Pancreas (tissue), 10 donors: ENCODE results near the gene HIVEP3. TPM values are rescaled to one million over a fixed set of nuclear protein-coding genes. Genes with fewer than 3 reads are reported as not detected.

Source experiments
- ATAC-seq, 4 donors: fragments of 200-7000 bp; cut with Tn5 transposase; one replicate each; pipeline versions ENCODE4 v1.8.0 to v1.9.1; 2020; ENCODE audit warnings: mild to moderate bottlenecking in 4 of 4, moderate library complexity in 4 of 4
- DNase-seq, 6 donors: peaks; one replicate each; pipeline ENCODE4 v3.0.0-alpha.2; 2020
- FAIRE-seq: peaks from 2 replicates; lab custom pipeline; 2012; peaks lifted over from hg19 to GRCh38; lab: Jason Lieb, UNC
- H3K27ac ChIP-seq, 4 donors: fragments of 200-600 bp; sonication (generic); 1 replicate in 3 of 4; 2 replicates in 1 of 4; pipeline versions ENCODE4 v1.5.0 to v1.8.0; 2020
- H3K27me3 ChIP-seq, 4 donors: fragments of 200-600 bp; one replicate each; pipeline ENCODE4 v1.8.0; 2021
- H3K36me3 ChIP-seq, 3 donors: fragments of 200-600 bp; sonication (generic) in 1 of 3; one replicate each; pipeline versions ENCODE4 v1.5.0 to v1.8.0; 2020 to 2021
- H3K4me1 ChIP-seq, 3 donors: fragments of 200-600 bp; one replicate each; pipeline ENCODE4 v1.8.0; 2021
- H3K4me3 ChIP-seq, 4 donors: fragments of 200-600 bp; sonication (generic) in 2 of 4; one replicate each; pipeline versions ENCODE4 v1.5.0 to v1.8.0; 2020 to 2021
- H3K9me3 ChIP-seq, 4 donors: fragments of 200-600 bp; one replicate each; pipeline ENCODE4 v1.8.0; 2021
- WGBS, 2 donors: extraction: QIAGEN DNeasy Blood & Tissue Kit; methylation state at CpG; one replicate each; pipeline ENCODE4 v1.1.7; 2013; 5-methylcytosine and 5-hydroxymethylcytosine counted together
- intact Hi-C, 3 donors: fragments of 100-400 bp; cut with DNase I; formaldehyde crosslinking; loops; one replicate each; pipeline versions ENCODE4 v1.11.1 to v1.14.2; 2022
- polyA plus RNA-seq, 2 donors: library from polyadenylated mRNA; stranded (reverse); fragments of 200-250 nt; gene quantifications; one replicate each; pipeline ENCODE4 v1.2.3, GENCODE V29; 2013
- total RNA-seq, 6 donors: library from RNA; stranded (reverse); fragmentation: NEBNext Ultra II Directional in 4 of 6; extraction: Animal tissue kit (Norgen Biotek cat#: 25700) in 4 of 6; gene quantifications; one replicate each; pipeline versions ENCODE4 v1.2.1 to v1.2.4, GENCODE V29; 2021 to 2023
- TF ChIP-seq, protein P1 (sequence below), 4 donors: fragments of 200-600 bp; sonication (generic) in 3 of 4; IDR thresholded peaks; one replicate each; pipeline versions ENCODE4 v1.5.0 to v1.8.0; 2021; ENCODE audit warnings: antibody characterized with exemption in 4 of 4
- donor health status: healthy with polysubstance abuse.
- donor health status: DM: no; HTN: no; CAD: no; lungs with moderate emphysema.
- donor health status: DM: no; HTN: no; CAD: no.
- donor health status: control.
- donor health status: control.
- donor health status: Bipolar disorder and iron deficiency.
- donor health status: DM: yes; HTN: yes; CAD: no.
- donor health status: DM: no; HTN: no; CAD: no.
- donor health status: DM: no; HTN: no; CAD: no.
- donor health status: DM: yes; HTN: yes; CAD: no.

The HIVEP3 gene
- total and polyA plus RNA-seq, 8 donors, result 2.7 to 5.0 (median 3.1) TPM

DNA sequence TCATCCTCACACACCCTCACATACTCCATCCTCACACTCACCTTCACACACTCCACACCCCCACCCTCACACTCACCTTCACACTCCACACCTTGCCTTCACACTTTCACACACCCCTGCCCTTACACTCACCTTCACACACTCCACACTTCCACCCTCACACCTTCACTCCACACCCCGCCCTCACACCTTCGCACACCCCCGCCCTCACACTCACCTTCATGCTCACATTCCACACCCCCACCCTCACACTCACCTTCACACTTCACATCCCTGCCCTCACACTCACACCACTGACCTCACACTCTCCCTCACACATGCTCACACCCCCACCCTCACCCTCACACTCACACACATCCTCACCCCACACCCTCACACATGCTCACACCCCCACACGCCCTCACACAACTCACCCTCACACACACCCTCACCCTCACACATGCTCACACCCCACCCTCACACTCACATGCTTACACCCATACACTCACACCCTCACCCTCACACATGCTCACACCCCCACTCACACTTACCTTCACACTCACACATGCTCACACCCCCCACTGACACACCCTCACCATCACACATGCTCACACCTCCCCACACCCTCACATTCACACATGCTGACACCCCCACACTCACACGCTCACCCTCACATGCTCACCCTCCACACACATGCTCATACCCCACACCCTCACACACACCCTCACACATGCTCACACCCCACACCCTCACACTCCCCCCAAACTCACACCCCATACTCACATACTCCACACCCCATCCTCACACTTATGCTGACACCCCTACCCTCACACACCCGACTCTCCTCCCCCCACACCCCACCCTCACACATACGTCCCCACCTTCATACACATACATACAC, 389.8 kb downstream of the HIVEP3 start:
- Histone ChIP-seq H3K9me3 (no peaks in the 10 kb centered on the region), H3K4me1 (no peaks in the 10 kb centered on the region), H3K27me3 (no peaks in the 10 kb centered on the region), H3K36me3 (no peaks in the 10 kb centered on the region), H3K27ac (no peak overlapping the region), H3K4me3 (no peak overlapping the region)
- TF ChIP-seq, protein P1, sequence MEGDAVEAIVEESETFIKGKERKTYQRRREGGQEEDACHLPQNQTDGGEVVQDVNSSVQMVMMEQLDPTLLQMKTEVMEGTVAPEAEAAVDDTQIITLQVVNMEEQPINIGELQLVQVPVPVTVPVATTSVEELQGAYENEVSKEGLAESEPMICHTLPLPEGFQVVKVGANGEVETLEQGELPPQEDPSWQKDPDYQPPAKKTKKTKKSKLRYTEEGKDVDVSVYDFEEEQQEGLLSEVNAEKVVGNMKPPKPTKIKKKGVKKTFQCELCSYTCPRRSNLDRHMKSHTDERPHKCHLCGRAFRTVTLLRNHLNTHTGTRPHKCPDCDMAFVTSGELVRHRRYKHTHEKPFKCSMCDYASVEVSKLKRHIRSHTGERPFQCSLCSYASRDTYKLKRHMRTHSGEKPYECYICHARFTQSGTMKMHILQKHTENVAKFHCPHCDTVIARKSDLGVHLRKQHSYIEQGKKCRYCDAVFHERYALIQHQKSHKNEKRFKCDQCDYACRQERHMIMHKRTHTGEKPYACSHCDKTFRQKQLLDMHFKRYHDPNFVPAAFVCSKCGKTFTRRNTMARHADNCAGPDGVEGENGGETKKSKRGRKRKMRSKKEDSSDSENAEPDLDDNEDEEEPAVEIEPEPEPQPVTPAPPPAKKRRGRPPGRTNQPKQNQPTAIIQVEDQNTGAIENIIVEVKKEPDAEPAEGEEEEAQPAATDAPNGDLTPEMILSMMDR (IDR thresholded peaks at IDR 0.05), result no peak
- DNase-seq, result peak in 2 of 6 donors; percentile 13 to 16
- FAIRE-seq, result no peak
- WGBS, 2 donors, result 72 to 73% methylated on average over 7 of the region's 7 CpGs
- ATAC-seq, result no peak
- intact Hi-C loops, result no loop called here

DNA sequence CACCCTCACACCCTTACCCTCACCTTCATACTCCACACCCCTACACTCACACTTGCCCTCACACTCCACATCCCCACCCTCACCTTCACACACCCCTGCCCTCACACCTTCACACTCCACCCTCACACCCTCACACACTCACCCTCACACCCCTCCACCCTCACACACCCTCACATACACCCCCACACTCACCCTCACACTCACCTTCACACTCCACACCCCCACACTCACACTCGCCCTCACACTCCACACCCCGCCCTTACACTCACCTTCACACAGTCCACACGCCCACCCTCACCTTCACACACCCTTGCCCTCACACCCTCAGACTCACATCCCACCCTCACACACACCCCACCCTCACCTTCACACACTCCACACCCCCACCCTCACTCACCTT, 390.6 kb downstream of the HIVEP3 start:
- no peak for ATAC-seq
- H3K4me3 ChIP-seq, result no peak overlapping the region
- no peaks in the 10 kb centered on the region for H3K4me1 ChIP-seq
- intact Hi-C loops, result no loop called here
- TF ChIP-seq, protein P1 (IDR thresholded peaks at IDR 0.05), result no peak
- no peaks in the 10 kb centered on the region for H3K27me3 ChIP-seq
- no peaks in the 10 kb centered on the region for H3K9me3 ChIP-seq
- WGBS, 2 donors, result 71 to 87% methylated on average over 3 of the region's 3 CpGs
- no peak overlapping the region for H3K27ac ChIP-seq
- DNase-seq, result peak in 2 of 6 donors; percentile 6 to 16
- no peaks in the 10 kb centered on the region for H3K36me3 ChIP-seq
- no peak for FAIRE-seq

DNA sequence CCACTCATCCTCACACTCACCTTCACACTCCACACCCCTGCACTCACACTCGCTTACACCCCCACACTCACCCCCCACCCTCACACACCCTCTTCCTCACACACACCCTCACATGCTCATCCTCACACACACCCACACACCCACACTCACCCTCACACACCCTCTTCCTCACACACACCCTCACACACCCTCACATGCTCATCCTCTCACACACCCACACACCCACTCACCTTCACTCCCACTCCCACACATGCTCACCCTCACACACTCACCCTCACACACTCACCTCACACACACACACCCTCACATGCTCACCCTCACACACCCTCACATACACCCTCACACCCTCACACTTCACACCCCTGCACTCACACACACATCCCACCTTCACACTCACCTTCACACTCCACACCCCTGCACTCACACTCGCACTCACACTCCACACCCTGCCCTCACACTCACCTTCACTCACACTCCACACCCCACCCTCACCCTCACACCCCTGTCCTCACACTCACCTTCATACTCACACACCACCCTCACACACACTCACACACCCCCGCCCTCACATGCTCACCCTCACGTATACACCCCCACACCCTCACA, 391.7 kb downstream of the HIVEP3 start:
- ATAC-seq (no peak), DNase-seq (no peak), FAIRE-seq (no peak)
- TF ChIP-seq, protein P1 (IDR thresholded peaks at IDR 0.05), result no peak
- H3K4me1 ChIP-seq, result no peaks in the 10 kb centered on the region
- intact Hi-C loops, result no loop called here
- H3K4me3 ChIP-seq, result no peak overlapping the region
- H3K27me3 ChIP-seq, result no peaks in the 10 kb centered on the region
- no peak overlapping the region for H3K27ac ChIP-seq
- 90 to 91% methylated on average over 4 of the region's 4 CpGs for WGBS, 2 donors
- H3K36me3 ChIP-seq, result no peaks in the 10 kb centered on the region
- H3K9me3 ChIP-seq, result no peaks in the 10 kb centered on the region

DNA sequence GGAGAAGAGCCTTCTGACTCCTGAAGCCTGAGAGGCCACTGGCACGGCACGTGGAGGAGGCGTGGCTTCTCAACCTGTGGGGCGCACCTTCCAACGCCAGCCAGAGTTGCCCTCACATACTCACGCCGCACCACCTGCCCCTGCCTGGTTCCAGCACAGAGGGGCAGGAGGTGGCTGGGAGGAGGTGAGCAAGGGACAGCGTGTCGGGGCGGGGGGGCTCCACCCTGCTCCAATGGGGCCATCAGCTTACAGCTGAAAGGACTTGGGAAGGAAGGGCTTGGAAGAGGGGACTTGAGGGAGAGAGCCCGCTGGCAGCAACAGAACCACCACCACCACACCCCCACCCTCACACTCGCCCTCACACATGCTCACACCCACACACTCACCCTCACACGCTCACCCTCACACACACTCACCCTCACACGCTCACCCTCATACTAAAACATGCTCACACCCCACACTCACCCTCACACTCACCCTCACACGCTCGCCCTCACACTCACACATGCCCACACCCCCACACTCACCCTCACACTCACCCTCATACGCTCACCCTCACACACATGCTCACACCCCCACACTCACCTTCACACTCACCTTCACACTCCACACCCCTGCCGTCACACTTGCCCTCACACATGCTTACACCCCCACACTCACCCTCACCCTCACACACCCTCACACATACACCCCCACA, 392.7 kb downstream of the HIVEP3 start:
- intact Hi-C loops, result no loop called here
- ATAC-seq (no peak), DNase-seq (no peak), FAIRE-seq (no peak)
- 81 to 85% methylated on average over 17 to 18 of the region's 18 CpGs for WGBS, 2 donors
- no peak overlapping the region for H3K4me3 ChIP-seq
- TF ChIP-seq, protein P1 (IDR thresholded peaks at IDR 0.05), result no peak
- H3K9me3 ChIP-seq, result no peaks in the 10 kb centered on the region
- no peaks in the 10 kb centered on the region for H3K27me3 ChIP-seq
- H3K36me3 ChIP-seq, result no peaks in the 10 kb centered on the region
- no peak overlapping the region for H3K27ac ChIP-seq
- H3K4me1 ChIP-seq, result no peaks in the 10 kb centered on the region
